Transverse colon (tissue), 3 donors: ENCODE results near the gene SPINT4.

Experiments used
- EP300 ChIP-seq: sonication (generic); formaldehyde crosslinking; IDR thresholded peaks from one replicate; pipeline ENCODE4 v1.6.1; 2017; ENCODE audit warnings: antibody characterized with exemption, low read depth
- POLR2A ChIP-seq: fragments of 450-650 bp; IDR thresholded peaks from one replicate; pipeline ENCODE4 v1.6.1; 2016; ENCODE audit warnings: antibody characterized with exemption, mild to moderate bottlenecking, moderate library complexity
- TF ChIP-seq, protein P1 (sequence below), 5 experiments: fragments of 200-600 bp in 3 of 5; fragments of 450-650 bp in 2 of 5; sonication (generic) in 3 of 5; IDR thresholded peaks; 1 replicate in 2 of 5; 2 replicates in 3 of 5; pipeline ENCODE4 v1.5.1; 2016 to 2017; ENCODE audit warnings: antibody characterized with exemption in 5 of 5, inconsistent platforms in 3 of 5, mild to moderate bottlenecking in 2 of 5, moderate library complexity in 1 of 5

DNA sequence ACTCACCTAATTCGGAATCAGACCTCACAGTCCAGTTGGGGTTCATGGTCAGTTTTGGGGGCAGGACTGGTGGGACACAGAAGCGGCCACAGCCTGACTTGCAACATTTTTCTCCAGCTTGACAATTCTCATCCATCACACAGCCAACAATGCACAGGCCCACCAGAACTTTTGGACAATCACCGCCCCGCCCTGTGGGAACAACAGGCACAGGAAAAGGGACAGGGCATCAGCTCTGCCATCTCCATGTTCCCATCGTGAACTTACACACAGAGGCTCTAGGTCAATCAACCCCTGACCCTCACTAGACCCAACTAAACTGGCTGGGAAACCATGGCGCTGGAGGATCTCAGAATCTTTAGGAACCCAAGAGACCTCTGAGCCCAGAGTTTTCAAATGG is 53.3 kb downstream of the SPINT4 start:
- TF ChIP-seq, protein P1, sequence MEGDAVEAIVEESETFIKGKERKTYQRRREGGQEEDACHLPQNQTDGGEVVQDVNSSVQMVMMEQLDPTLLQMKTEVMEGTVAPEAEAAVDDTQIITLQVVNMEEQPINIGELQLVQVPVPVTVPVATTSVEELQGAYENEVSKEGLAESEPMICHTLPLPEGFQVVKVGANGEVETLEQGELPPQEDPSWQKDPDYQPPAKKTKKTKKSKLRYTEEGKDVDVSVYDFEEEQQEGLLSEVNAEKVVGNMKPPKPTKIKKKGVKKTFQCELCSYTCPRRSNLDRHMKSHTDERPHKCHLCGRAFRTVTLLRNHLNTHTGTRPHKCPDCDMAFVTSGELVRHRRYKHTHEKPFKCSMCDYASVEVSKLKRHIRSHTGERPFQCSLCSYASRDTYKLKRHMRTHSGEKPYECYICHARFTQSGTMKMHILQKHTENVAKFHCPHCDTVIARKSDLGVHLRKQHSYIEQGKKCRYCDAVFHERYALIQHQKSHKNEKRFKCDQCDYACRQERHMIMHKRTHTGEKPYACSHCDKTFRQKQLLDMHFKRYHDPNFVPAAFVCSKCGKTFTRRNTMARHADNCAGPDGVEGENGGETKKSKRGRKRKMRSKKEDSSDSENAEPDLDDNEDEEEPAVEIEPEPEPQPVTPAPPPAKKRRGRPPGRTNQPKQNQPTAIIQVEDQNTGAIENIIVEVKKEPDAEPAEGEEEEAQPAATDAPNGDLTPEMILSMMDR (IDR thresholded peaks at IDR 0.05): no peak
- TF ChIP-seq POLR2A: no peak
- TF ChIP-seq EP300: no peak
